Measurements from ENCODE around the gene PDGFRB. TPM values are rescaled to one million over a fixed set of nuclear protein-coding genes. Genes with fewer than 3 reads are reported as not detected.

PDGFRB gene
- total and polyA plus RNA-seq, 2 of the 4 experiments (the other 2 are of a cell fraction): 108 to 124 TPM

- intact Hi-C loops (cut with micrococcal nuclease) (no loop called here), in situ Hi-C loops (cut with MboI; ENCODE audit: low sequenced_read_pairs) (no loop called here), dilution Hi-C loops (cut with HindIII; ENCODE audit: low sequenced_read_pairs, unreplicated experiment) (no loop called here)
- Histone ChIP-seq H3K9me1 (ENCODE audit: insufficient read depth, low read length) (peaks cover 4% of the 10 kb centered on the region; the same call in 1 of the 2 replicates), H2AK5ac (ENCODE audit: low read depth, low read length) (no peak overlapping the region), H2BK120ac (ENCODE audit: low read depth, low read length) (no peak overlapping the region), H4K8ac (ENCODE audit: low read depth in 2 of 2, low read length in 2 of 2) (no peak overlapping the region), H3K56ac (ENCODE audit: extremely low read depth, insufficient read depth, low read length) (no peak overlapping the region), H2BK5ac (ENCODE audit: low read depth, low read length, poor library complexity, severe bottlenecking) (no peak overlapping the region), H3K4me2 (ENCODE audit: low read depth, low read length) (no peak overlapping the region), H3K9me3 (ENCODE audit: control insufficient read depth, insufficient read depth, low read length) (no peaks in the 10 kb centered on the region), H4K91ac (ENCODE audit: insufficient read depth, low read depth, low read length) (no peak overlapping the region), H2AFZ (replicated peaks; ENCODE audit: low read length, poor library complexity) (no peak overlapping the region), H3K4me3 (ENCODE audit: insufficient read depth, low read depth, low read length) (no peak overlapping the region), H3K79me1 (ENCODE audit: low read depth in 1 of 2, low read length in 2 of 2) (no peaks in the 10 kb centered on the region), H3K4me1 (ENCODE audit: control insufficient read depth, insufficient read depth, low read length) (peaks cover 2% of the 10 kb centered on the region; the same call in 1 of the 2 replicates), H3K4ac (ENCODE audit: low read depth, low read length) (no peak overlapping the region), H4K5ac (ENCODE audit: low read depth, low read length) (no peak overlapping the region), H3K27me3 (ENCODE audit: control insufficient read depth, insufficient read depth, low read length) (peaks cover 92% of the 10 kb centered on the region), H3K27ac (ENCODE audit: insufficient read depth, low read length) (no peak overlapping the region), H2AK9ac (replicated peaks; ENCODE audit: low read depth, low read length, poor library complexity) (no peak overlapping the region), H2BK20ac (ENCODE audit: low read depth, low read length) (no peak overlapping the region), H3K23ac (ENCODE audit: low read depth, low read length) (no peak overlapping the region), H2BK15ac (ENCODE audit: low read depth, low read length) (no peak overlapping the region), H3K9ac (ENCODE audit: low read depth, low read length) (no peak overlapping the region), H3K18ac (ENCODE audit: low read depth, low read length) (no peak overlapping the region), H3K36me3 (ENCODE audit: control insufficient read depth, insufficient read depth, low read length) (no peaks in the 10 kb centered on the region), H4K20me1 (ENCODE audit: insufficient read depth, low read length) (no peaks in the 10 kb centered on the region), H3K14ac (replicated peaks; ENCODE audit: low read depth, low read length) (no peak overlapping the region)
- POLR2A ChIA-PET (ENCODE audit: unreplicated experiment): no interaction called here
- WGBS, 2 experiments (ENCODE audit: extremely low coverage in 2 of 2, insufficient read length in 1 of 2): no CpG with 5 or more reads among the region's 2 CpGs
- no peak for TF ChIP-seq CHD1 (IDR thresholded peaks at IDR 0.05; ENCODE audit: low read depth, low read length)
- TF ChIP-seq MAZ (IDR thresholded peaks at IDR 0.05; ENCODE audit: borderline replicate concordance, low read depth, low read length): no peak
- TF ChIP-seq NFE2L2 (IDR thresholded peaks at IDR 0.05; ENCODE audit: low read depth, low read length): no peak
- no TSS peak for BruUV-seq (replicated peaks)
- CTCF ChIA-PET: no interaction called here
- DNase-seq: no peak
- no peak for ATAC-seq (ENCODE audit: low read depth)
Measured at GRCh38 chr5:150190987-150191386, 35.3 kb upstream of the PDGFRB start.
